SJCRH30 (cell line): ENCODE data around the gene SHC3. TPM values are rescaled to one million over a fixed set of nuclear protein-coding genes. Genes with fewer than 3 reads are reported as not detected.

Experiments used
- DNase-seq, 2 experiments: peaks; one replicate each; pipeline ENCODE4 v3.0.0-alpha.2; 2015 to 2020
- H3K27ac ChIP-seq: fragments of 250-450 bp; sonication (Bioruptor Pico); 2 replicates; pipeline ENCODE4 v1.5.1; 2020; ENCODE audit warnings: mild to moderate bottlenecking, moderate library complexity
- H3K27me3 ChIP-seq: fragments of 250-450 bp; sonication (Bioruptor Pico); 2 replicates; pipeline ENCODE4 v1.5.1; 2020; ENCODE audit warnings: mild to moderate bottlenecking, moderate library complexity
- H3K36me3 ChIP-seq: fragments of 250-450 bp; sonication (Bioruptor Pico); 2 replicates; pipeline ENCODE4 v1.5.1; 2020; ENCODE audit warnings: mild to moderate bottlenecking, moderate library complexity
- H3K4me1 ChIP-seq: fragments of 250-450 bp; sonication (Bioruptor Pico); 2 replicates; pipeline ENCODE4 v1.5.1; 2020; ENCODE audit warnings: mild to moderate bottlenecking, moderate library complexity
- H3K4me3 ChIP-seq: fragments of 250-450 bp; sonication (Bioruptor Pico); 2 replicates; pipeline ENCODE4 v1.5.1; 2020; ENCODE audit warnings: mild to moderate bottlenecking, moderate library complexity
- H3K9me3 ChIP-seq: fragments of 250-450 bp; sonication (Bioruptor Pico); replicated peaks from 2 replicates; pipeline ENCODE4 v1.5.1; 2020; ENCODE audit warnings: mild to moderate bottlenecking, moderate library complexity
- total RNA-seq: library from RNA; depleted of rRNA; stranded (reverse); fragments of >200 nt; shearing (Covaris generic); gene quantifications from 2 replicates; pipeline ENCODE4 v1.2.3, GENCODE V29; 2014

The SHC3 gene
- total RNA-seq, 1 experiment from 2014 or later, result not detected

DNA sequence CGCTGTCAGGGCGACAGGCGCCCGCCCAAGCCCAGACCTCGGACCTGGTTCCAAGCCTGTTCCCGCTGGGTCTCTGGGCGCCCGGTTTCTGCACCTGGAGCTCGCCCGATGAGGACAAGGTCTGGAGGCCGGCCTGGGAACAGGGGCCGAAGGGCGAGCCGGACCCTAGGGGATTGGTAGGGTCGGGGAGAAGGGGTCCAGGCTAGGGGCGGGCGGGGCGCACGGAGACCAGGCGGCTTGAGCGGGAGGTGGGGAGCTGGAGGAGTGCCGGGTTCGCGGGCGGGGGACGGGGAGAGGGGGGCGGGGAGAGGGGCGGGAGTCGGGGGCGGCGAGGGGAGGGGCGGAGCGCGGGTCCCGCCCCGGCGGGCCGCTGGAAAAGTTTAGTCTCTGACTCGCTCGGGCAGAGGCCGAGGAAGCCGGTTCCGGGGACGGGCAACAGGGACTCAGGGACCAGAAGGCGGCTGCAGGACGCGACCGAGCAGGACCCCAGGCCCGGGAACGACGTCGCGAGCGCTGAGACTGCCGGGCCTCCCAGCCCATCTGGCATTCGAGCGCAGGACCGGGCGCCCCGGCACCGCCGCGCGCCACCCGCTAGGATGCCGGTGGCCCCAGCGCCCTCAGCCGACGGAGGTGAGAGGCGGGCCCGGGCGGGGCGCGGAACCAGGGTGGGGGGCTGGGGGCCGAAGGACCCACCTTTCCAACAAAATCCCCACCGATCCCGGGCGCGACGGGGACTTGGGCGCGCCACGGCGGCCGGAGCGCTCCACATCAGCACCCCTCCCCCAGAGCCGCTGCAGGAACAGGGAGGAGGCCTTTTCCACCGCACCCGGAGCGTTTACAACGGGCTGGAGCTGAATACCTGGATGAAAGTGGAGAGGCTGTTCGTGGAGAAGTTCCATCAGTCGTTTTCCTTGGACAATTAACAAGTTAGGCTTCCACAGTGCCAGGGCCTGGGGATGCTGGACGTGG lies 187.3 kb downstream of the SHC3 start, which contains the start of gene S1PR3:
TSS of gene S1PR3 (plus strand) at position 403 of the 969 bp plus-strand sequence. CDS start 9,733 bp downstream, outside the sequence.
- no peak within 1 kb of the TSS for H3K27ac ChIP-seq
- DNase-seq, result no peak

DNA sequence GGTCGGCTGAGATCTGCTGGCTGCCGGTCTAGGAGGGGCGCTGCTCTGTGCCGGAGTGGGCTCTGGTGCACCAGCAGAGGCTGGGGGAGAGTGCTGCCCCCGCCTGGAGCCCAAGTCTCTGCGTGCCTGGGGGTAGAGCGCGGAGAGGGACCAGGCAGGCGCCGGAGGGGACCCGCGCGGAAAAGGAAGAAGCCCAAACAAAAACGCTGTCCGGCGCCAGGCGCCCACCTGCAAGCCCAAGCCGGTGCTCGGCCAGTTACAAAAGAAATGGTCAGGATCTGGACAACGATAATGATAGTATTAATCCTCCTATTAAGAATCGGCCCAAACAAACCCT lies 187.9 kb downstream of the SHC3 start:
- Histone ChIP-seq H3K9me3 (no peaks in the 10 kb centered on the region), H3K27me3 (peaks cover 3% of the 10 kb centered on the region; the same call in 1 of the 2 replicates), H3K4me1 (no peaks in the 10 kb centered on the region), H3K4me3 (no peak overlapping the region), H3K36me3 (no peaks in the 10 kb centered on the region), H3K27ac (no peak overlapping the region)
- DNase-seq, result no peak

More for the DNA sequence above, 187.3 kb downstream of the SHC3 start, which contains the start of gene S1PR3:
- H3K27me3 ChIP-seq, result peaks cover 3% of the 10 kb centered on the region; the same call in 1 of the 2 replicates
- no peaks in the 10 kb centered on the region for H3K9me3 ChIP-seq
- H3K36me3 ChIP-seq, result no peaks in the 10 kb centered on the region
- H3K4me3 ChIP-seq, result no peak within 1 kb of the TSS
- no peaks in the 10 kb centered on the region for H3K4me1 ChIP-seq

DNA sequence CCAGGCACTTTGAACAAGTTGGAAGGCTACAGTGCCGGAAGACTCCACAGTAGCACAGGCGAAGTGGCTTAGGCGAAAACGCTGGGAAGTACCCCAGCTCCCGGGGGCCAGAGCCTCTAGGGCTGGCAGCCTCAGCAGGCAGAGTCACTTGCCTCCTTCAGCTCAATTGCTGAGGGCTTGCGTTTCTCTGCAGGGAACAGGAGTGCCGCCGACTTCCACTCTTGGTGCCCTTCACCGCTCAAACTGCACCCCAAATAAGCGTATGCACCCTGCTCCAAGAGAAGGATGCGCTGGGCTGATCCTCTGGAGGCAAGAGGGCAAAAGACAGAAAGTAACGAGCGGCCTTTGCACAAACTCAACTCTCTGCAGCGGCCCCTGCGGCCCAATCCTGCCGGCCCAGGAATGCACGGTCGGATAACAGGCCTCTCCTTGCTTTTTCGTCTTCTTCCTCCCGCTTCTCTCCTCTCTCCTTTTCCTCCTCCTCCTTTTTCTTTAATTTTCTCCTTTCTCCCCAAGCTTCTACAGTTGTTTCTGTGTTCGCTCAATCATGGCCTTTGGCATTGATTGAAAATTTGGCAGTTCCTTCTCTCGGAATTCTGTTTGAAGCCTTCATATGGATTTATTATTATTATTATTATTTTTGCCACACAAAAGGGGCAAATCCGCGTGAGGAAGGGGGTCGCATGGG lies 188.4 kb downstream of the SHC3 start:
- Histone ChIP-seq H3K4me1 (no peaks in the 10 kb centered on the region), H3K36me3 (no peaks in the 10 kb centered on the region), H3K9me3 (no peaks in the 10 kb centered on the region), H3K27me3 (peaks cover 3% of the 10 kb centered on the region; the same call in 1 of the 2 replicates), H3K27ac (no peak overlapping the region), H3K4me3 (no peak overlapping the region)
- DNase-seq, result no peak

DNA sequence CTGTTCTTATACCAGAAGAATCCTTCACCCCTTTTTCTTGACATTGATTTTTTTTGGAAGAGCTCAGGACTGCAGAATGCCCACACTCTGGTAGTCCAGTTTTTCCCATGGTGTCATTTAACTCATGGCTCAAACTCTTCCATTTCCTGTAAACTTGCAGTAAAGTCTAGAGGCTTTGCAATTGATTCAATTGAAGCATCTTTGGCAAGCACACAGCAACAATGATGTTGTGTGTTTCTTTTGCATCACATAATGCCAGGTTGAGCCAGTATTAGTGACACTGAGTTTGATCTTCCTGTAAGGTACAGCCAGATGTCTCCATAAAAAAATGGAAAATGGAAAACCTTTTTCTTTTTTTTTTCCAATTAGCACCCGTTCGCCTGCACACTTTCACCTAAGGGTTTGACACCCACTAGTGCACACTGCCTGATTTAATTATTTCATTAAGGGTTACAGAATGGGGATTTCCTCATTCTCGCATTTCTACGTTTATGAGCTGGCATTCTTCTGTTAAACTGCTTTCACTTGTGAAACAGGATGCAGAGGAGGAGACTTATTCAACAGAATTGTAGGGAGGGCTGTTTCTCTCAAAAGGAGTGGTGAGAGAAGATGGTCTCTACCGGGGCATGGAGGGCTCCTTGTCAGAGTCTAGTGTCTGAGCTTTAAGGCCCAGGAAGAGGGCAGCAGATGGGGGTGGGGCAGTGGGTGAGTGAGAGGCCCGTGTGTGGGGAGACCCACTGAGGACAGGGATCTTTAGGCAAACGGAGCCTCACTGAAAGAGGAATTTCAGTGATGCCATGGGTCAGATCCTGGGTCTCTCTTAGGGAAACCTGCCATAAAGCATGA lies 189.6 kb downstream of the SHC3 start:
- H3K27ac ChIP-seq, result no peak overlapping the region
- no peak for DNase-seq

DNA sequence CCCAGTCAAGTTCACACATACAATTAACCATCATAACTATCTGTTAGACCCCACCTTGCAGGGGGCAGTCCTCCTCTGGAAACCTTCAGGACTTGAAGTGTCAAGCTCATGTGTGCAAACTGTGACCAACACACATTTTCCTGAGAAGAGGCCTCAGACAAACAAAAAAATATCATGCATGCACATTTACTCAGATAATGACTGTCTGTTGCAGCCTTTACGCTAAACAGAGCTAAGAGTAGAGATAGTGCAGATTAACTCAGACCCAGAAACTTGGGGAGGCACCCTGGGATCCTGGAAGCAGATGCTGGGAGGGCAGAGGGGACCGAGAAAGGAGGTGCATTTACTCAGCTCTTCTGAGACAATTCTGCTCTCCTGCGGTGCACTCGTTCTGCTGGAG lies 191.0 kb downstream of the SHC3 start:
- Histone ChIP-seq H3K9me3 (no peaks in the 10 kb centered on the region), H3K36me3 (no peaks in the 10 kb centered on the region), H3K27ac (no peak overlapping the region), H3K27me3 (peaks cover 3% of the 10 kb centered on the region; the same call in 1 of the 2 replicates), H3K4me3 (no peak overlapping the region), H3K4me1 (no peaks in the 10 kb centered on the region)
- DNase-seq, result no peak

More for the DNA sequence above, 189.6 kb downstream of the SHC3 start:
- no peaks in the 10 kb centered on the region for H3K9me3 ChIP-seq
- H3K4me3 ChIP-seq, result no peak overlapping the region
- H3K4me1 ChIP-seq, result no peaks in the 10 kb centered on the region
- peaks cover 3% of the 10 kb centered on the region; the same call in 1 of the 2 replicates for H3K27me3 ChIP-seq
- H3K36me3 ChIP-seq, result no peaks in the 10 kb centered on the region

DNA sequence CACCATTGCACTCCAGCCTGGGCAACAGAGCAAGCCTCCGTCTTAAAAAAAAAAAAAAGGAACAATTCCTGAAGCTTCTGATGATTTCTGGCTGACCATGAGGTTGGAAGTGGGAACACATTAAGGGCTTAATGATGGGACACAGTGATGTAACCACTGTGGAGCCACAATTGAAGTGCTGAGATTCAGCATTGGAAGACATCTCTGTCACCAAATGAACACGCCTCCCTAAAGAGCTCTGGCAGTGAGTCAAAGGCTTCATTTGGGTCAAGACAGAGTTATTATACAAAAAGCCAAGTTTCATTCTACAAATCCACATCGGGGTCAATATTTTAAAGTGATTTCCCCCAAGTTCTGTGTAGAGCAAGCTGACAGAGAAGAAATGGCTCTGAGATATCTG lies 191.8 kb downstream of the SHC3 start:
- DNase-seq, result no peak
- Histone ChIP-seq H3K9me3 (no peaks in the 10 kb centered on the region), H3K36me3 (no peaks in the 10 kb centered on the region), H3K4me3 (no peak overlapping the region), H3K27me3 (peaks cover 3% of the 10 kb centered on the region; the same call in 1 of the 2 replicates), H3K27ac (no peak overlapping the region), H3K4me1 (no peaks in the 10 kb centered on the region)

DNA sequence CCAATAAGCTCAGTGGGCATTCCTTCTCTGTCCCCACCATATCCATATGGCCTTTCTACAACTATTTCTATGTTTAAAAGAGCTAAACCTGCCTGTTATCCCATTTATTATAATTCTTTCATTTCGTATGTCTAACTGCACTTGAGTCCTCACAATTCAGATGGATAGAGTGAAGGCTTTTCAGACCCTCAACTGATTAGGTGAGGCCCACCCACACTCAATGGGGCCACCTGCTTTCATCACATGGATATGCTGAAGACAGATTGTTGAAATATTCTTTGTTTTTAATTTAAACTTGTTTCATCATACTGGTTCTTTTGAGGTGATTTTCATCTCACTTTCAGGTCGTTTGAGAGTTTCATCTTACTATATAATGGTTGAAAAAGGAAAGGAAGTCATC lies 193.0 kb downstream of the SHC3 start:
- H3K9me3 ChIP-seq, result no peaks in the 10 kb centered on the region
- no peak for DNase-seq
- peaks cover 3% of the 10 kb centered on the region; the same call in 1 of the 2 replicates for H3K27me3 ChIP-seq
- H3K27ac ChIP-seq, result no peak overlapping the region
- no peaks in the 10 kb centered on the region for H3K36me3 ChIP-seq
- no peaks in the 10 kb centered on the region for H3K4me1 ChIP-seq
- H3K4me3 ChIP-seq, result no peak overlapping the region

DNA sequence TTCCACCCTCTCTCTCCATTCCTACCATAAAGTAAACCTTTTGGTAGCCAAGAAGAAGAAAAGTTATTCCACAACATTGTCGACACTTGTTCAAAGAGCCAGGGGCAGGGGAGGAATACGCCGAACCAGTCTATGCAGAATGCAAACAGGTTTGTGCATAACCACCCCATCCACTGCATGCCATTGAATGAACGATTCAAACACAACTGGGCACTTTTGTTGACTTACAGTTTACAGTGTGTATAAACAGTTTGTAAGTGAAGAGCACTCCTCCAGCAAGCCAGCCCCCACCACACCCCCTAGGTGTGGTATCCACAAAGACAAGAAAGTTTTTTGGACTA lies 194.1 kb downstream of the SHC3 start:
- H3K27me3 ChIP-seq, result peaks cover 3% of the 10 kb centered on the region; the same call in 1 of the 2 replicates
- no peaks in the 10 kb centered on the region for H3K36me3 ChIP-seq
- no peak for DNase-seq
- H3K4me3 ChIP-seq, result no peak overlapping the region
- H3K27ac ChIP-seq, result no peak overlapping the region
- no peaks in the 10 kb centered on the region for H3K9me3 ChIP-seq
- H3K4me1 ChIP-seq, result no peaks in the 10 kb centered on the region

DNA sequence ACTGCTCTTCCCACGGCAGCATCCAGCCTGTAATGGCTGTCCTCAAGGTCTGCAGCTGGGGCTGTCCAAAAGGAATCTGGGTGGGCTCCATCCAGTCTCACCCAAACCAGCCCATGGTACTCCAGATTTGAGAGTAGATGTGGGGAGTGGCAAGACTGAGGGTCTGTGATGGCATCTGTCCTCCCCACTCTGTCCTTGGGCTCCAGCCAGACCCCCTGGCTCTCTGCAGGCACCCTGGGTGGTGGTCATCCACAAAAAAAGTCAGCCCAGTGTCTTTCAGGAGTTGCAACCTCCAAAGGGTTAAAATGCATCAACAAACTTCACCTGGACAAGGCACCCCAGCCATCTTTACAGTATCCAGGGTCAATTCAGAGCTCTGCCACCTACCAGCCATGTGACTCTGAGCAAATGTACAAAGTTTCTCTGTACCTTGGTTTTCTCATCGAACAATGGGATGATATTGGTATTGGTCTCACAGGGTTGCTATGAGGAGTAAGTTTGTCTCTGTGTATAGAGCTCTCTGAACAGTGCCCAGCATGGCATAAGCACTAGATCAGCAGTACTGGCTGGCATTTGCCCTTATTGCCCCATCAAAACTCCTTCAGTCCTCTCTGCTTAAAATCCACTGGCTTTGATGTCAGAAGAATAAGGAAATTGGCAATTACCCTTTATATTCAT lies 194.6 kb downstream of the SHC3 start:
- Histone ChIP-seq H3K27me3 (peaks cover 3% of the 10 kb centered on the region; the same call in 1 of the 2 replicates), H3K27ac (no peak overlapping the region), H3K36me3 (no peaks in the 10 kb centered on the region), H3K4me3 (no peak overlapping the region), H3K9me3 (no peaks in the 10 kb centered on the region), H3K4me1 (no peaks in the 10 kb centered on the region)
- no peak for DNase-seq

DNA sequence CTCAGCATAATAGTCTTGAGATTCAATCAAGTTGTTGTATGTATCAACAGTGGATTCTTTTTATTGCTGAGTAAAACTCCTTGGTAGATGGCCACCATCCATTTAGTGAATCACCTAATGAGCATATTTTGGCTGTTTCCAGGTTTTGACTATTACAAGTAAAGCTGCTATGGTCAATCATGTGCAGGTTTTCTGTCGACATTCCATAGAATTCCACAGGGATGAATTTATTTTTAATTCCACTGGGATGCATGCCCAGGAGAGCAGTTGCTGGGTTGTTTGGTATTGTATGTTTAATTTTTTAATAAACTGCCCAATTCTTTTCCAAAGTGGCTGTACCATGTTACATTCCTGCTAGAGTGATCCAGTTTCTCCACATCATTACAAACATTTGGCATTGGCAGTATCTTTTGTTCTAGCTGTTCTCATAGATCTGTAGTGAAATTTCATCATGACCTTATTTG lies 197.8 kb downstream of the SHC3 start:
- H3K27me3 ChIP-seq, result peaks cover 2% of the 10 kb centered on the region; the same call in 1 of the 2 replicates

DNA sequence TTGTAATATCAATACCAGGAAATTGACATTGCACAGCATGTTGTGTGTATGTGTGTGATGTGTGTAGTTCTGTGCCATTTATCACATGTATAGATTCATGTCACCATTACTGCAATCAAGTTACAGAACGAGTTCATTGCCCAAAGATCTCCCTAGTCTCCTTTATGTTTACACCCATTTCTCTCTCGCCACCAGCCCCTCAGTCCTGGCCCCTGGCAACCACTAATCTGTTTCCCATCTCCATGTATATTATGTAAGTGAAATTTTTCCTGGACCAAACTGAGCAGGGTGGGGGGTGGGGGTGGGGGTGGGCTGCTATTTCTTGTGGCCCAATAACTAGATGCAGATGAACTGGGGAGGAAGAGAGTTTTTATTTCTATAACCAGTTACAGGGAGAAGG lies 198.8 kb downstream of the SHC3 start:
- no peaks in the 10 kb centered on the region for H3K36me3 ChIP-seq
- H3K27me3 ChIP-seq, result peaks cover 3% of the 10 kb centered on the region; the same call in 1 of the 2 replicates
- H3K4me1 ChIP-seq, result no peaks in the 10 kb centered on the region
- no peak overlapping the region for H3K4me3 ChIP-seq
- no peaks in the 10 kb centered on the region for H3K9me3 ChIP-seq
- no peak overlapping the region for H3K27ac ChIP-seq
- DNase-seq, result no peak

More for the DNA sequence above, 197.8 kb downstream of the SHC3 start:
- Histone ChIP-seq H3K36me3 (no peaks in the 10 kb centered on the region), H3K27ac (no peak overlapping the region), H3K4me3 (no peak overlapping the region), H3K9me3 (no peaks in the 10 kb centered on the region), H3K4me1 (no peaks in the 10 kb centered on the region)
- DNase-seq, result no peak

DNA sequence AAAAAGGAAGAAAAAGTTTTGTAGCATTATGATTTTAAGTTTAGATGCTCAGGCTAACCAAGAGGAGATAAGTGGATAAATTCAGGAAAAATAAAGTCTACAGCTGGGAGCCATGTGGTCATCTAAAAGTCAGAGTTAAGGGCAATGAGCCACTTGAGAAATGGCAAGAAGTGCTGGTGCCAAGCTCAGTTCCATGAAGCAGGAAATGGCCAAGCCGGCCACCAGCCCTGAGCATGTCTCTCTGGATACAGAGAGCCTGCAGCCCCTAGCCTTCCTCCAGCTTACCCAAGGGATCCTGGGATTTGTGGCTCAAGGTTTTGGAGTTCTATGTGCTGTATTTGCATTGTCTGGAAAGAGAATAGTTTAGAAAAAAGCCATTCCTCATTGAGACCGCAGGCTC lies 199.6 kb downstream of the SHC3 start:
- H3K4me1 ChIP-seq, result no peaks in the 10 kb centered on the region
- no peak for DNase-seq

DNA sequence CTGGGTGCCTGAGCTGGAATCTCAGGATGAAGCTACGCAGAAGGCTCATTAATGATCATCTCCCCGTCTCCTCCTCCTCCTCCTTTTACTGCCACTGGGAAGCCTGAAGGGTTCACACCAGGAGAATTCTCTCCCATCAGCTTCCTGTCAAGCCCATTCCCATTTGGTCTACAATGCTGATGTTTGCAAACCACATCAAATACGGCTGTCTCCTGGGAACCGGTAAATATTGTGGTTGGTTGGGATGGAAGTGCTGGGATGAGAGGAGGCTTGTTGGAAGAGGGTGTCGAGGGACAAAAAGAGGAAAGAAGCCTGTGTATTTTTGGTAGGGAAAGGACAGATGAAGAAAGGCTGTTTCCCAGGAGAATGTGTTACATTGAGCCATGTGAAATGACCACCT lies 200.6 kb downstream of the SHC3 start:
- Histone ChIP-seq H3K36me3 (no peaks in the 10 kb centered on the region), H3K4me3 (no peak overlapping the region), H3K9me3 (no peaks in the 10 kb centered on the region; the same call in 1 of the 2 replicates), H3K4me1 (no peaks in the 10 kb centered on the region), H3K27ac (no peak overlapping the region), H3K27me3 (peaks cover 3% of the 10 kb centered on the region; the same call in 1 of the 2 replicates)
- no peak for DNase-seq

More for the DNA sequence above, 199.6 kb downstream of the SHC3 start:
- Histone ChIP-seq H3K4me3 (no peak overlapping the region), H3K36me3 (no peaks in the 10 kb centered on the region), H3K27ac (no peak overlapping the region), H3K27me3 (peaks cover 3% of the 10 kb centered on the region; the same call in 1 of the 2 replicates), H3K9me3 (no peaks in the 10 kb centered on the region)

DNA sequence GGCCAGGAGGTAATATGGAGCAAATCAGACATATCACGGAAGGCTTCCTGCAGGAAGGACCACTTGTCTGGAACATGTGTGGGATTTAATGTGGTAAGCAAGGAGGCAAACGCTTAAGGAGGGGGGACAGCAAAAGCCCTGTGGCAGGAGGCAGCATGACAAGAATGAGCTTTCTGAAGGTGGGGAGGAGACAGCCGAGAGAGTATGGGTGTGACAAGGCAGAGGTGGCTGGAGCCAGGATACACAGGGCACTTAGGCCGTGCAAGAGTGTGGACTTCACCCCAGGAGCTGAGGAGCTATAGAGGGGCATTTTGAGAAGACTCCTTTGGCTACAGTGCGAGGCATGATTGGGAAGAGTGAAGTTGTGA lies 201.7 kb downstream of the SHC3 start:
- peaks cover 3% of the 10 kb centered on the region; the same call in 1 of the 2 replicates for H3K27me3 ChIP-seq
- DNase-seq, result no peak
- no peaks in the 10 kb centered on the region for H3K36me3 ChIP-seq
- no peaks in the 10 kb centered on the region; the same call in 1 of the 2 replicates for H3K9me3 ChIP-seq
- no peaks in the 10 kb centered on the region for H3K4me1 ChIP-seq
- no peak overlapping the region for H3K4me3 ChIP-seq
- no peak overlapping the region for H3K27ac ChIP-seq
